GM12878 (cell line): ENCODE data around the gene COQ10B. TPM values are rescaled to one million over a fixed set of nuclear protein-coding genes. Genes with fewer than 3 reads are reported as not detected.

ENCODE experiments used
- ATAC-seq: fragments of 200-7000 bp; cut with Tn5 transposase; 3 replicates; pipeline ENCODE4 v1.9.1; 2020; ENCODE audit warnings: mild to moderate bottlenecking, moderate library complexity
- BruUV-seq: library from RNA; stranded (reverse); fragments of 400-500 nt; replicated peaks from 2 replicates; lab custom pipeline; 2021; lab: Mats Ljungman, UMichigan
- CTCF ChIA-PET: fragments of 300-600 bp; sonication (Branson Sonifier 250); formaldehyde crosslinking; extraction: SDS; loops from one replicate; lab custom pipeline; 2021; ENCODE audit warnings: inconsistent platforms; lab: Yijun Ruan, JAX
- POLR2A ChIA-PET: fragments of 350-600 bp; formaldehyde crosslinking; extraction: SDS; loops from one replicate; lab custom pipeline; 2021; ENCODE audit warnings: inconsistent platforms; lab: Charles Lee
- RAD21 ChIA-PET: fragments of 300-600 bp; sonication (Branson Sonifier 250); formaldehyde crosslinking; loops from one replicate; lab custom pipeline; 2023; ENCODE audit warnings: antibody characterized with exemption; ENCODE audit not compliant: unreplicated experiment; lab: Charles Lee
- SMC1A ChIA-PET: fragments of 300-600 bp; sonication (Branson Sonifier 250); formaldehyde crosslinking; loops from one replicate; lab custom pipeline; 2023; ENCODE audit not compliant: unreplicated experiment, uncharacterized antibody; lab: Charles Lee
- DNase-seq: peaks from one replicate; pipeline ENCODE4 v3.0.0-alpha.2; 2011; ENCODE audit warnings: low read depth, low spot score
- FAIRE-seq: peaks from 3 replicates; lab custom pipeline; 2011; peaks lifted over from hg19 to GRCh38; lab: Jason Lieb, UNC
- H2AFZ ChIP-seq: 2 replicates; pipeline ENCODE4 v1.6.0; 2011; ENCODE audit warnings: low read depth, low read length, control low read depth; ENCODE audit not compliant: control insufficient read depth
- H3K27ac ChIP-seq: 2 replicates; pipeline ENCODE4 v1.5.1; 2011; ENCODE audit warnings: control low read depth; ENCODE audit not compliant: control insufficient read depth, insufficient read depth
- H3K27me3 ChIP-seq, 2 experiments: replicated peaks in 1 of 2; 2 replicates each; pipeline versions ENCODE4 v1.6.0 to v1.6.1; 2011; ENCODE audit warnings: low read length in 1 of 2; ENCODE audit not compliant: control insufficient read depth in 2 of 2, insufficient read depth in 2 of 2
- H3K36me3 ChIP-seq, 2 experiments: 2 replicates each; pipeline ENCODE4 v1.5.1; 2011; ENCODE audit warnings: low read length in 1 of 2; ENCODE audit not compliant: control insufficient read depth in 2 of 2, insufficient read depth in 2 of 2
- H3K4me1 ChIP-seq: 2 replicates; pipeline ENCODE4 v1.6.1; 2011; ENCODE audit warnings: mild to moderate bottlenecking, low read length, moderate library complexity, mixed read lengths; ENCODE audit not compliant: control insufficient read depth, insufficient read depth
- H3K4me2 ChIP-seq: 2 replicates; pipeline ENCODE4 v1.6.0; 2011; ENCODE audit warnings: control low read depth; ENCODE audit not compliant: control insufficient read depth, insufficient read depth
- H3K4me3 ChIP-seq: fragments of 200-600 bp; sonication (generic); 2 replicates; pipeline ENCODE4 v1.5.1; 2016
- H3K79me2 ChIP-seq: 2 replicates; pipeline ENCODE4 v1.6.0; 2011; ENCODE audit warnings: low read length; ENCODE audit not compliant: control insufficient read depth, insufficient read depth
- H3K9ac ChIP-seq: 2 replicates; pipeline ENCODE4 v1.8.0; 2011; ENCODE audit warnings: low read length, control low read depth, mixed read lengths; ENCODE audit not compliant: control insufficient read depth, insufficient read depth
- H3K9me3 ChIP-seq: replicated peaks from 3 replicates; pipeline ENCODE4 v1.5.1; 2011; ENCODE audit warnings: mild to moderate bottlenecking, low read length; ENCODE audit not compliant: control insufficient read depth, insufficient read depth
- H4K20me1 ChIP-seq: 2 replicates; pipeline ENCODE4 v1.6.0; 2011; ENCODE audit not compliant: control insufficient read depth, insufficient read depth
- BHLHE40 ChIP-seq, 2 experiments: fragments of 450-650 bp in 1 of 2; IDR thresholded peaks; 2 replicates each; pipeline ENCODE4 v1.6.1; 2011 to 2017; ENCODE audit warnings: low read depth in 2 of 2, borderline replicate concordance in 1 of 2, improper control_type of control experiment in 1 of 2, low read length in 1 of 2, mild to moderate bottlenecking in 1 of 2
- CEBPB ChIP-seq, 2 experiments: fragments of 150-350 bp in 1 of 2; IDR thresholded peaks; 2 replicates each; pipeline ENCODE4 v1.6.1; 2012 to 2014; ENCODE audit warnings: low read depth in 2 of 2, low read length in 2 of 2, borderline replicate concordance in 1 of 2, inconsistent platforms in 1 of 2
- CEBPZ ChIP-seq: fragments of 150-350 bp; IDR thresholded peaks from 2 replicates; pipeline ENCODE4 v1.6.1; 2016; ENCODE audit warnings: low read depth, low read length
- EGR1 ChIP-seq, 2 experiments: IDR thresholded peaks; 1 replicate in 1 of 2; 2 replicates in 1 of 2; pipeline ENCODE4 v1.6.1; 2011 to 2012; ENCODE audit warnings: low read depth in 2 of 2, low read length in 2 of 2, borderline replicate concordance in 1 of 2, mild to moderate bottlenecking in 1 of 2, moderate library complexity in 1 of 2
- EP300 ChIP-seq, 2 experiments: fragments of 150-350 bp in 1 of 2; IDR thresholded peaks; 2 replicates each; pipeline ENCODE4 v1.6.1; 2011 to 2012; ENCODE audit warnings: low read depth in 2 of 2, low read length in 2 of 2, borderline replicate concordance in 1 of 2, improper control_type of control experiment in 1 of 2, inconsistent platforms in 1 of 2; ENCODE audit not compliant: control insufficient read depth in 1 of 2
- FOXK2 ChIP-seq: fragments of 450-650 bp; IDR thresholded peaks from 2 replicates; pipeline ENCODE4 v1.6.1; 2017; ENCODE audit warnings: mild to moderate bottlenecking, moderate library complexity
- LARP7 ChIP-seq: fragments of 450-650 bp; IDR thresholded peaks from 2 replicates; pipeline ENCODE4 v1.6.1; 2017; ENCODE audit warnings: mild to moderate bottlenecking
- MTA3 ChIP-seq: IDR thresholded peaks from 2 replicates; pipeline ENCODE4 v1.6.1; 2012; ENCODE audit warnings: low read length, inconsistent platforms, borderline replicate concordance
- SMARCA5 ChIP-seq: fragments of 450-650 bp; IDR thresholded peaks from 2 replicates; pipeline ENCODE4 v1.6.1; 2017; ENCODE audit warnings: mild to moderate bottlenecking
- SUZ12 ChIP-seq: fragments of 200-600 bp; sonication (generic); IDR thresholded peaks from one replicate; pipeline ENCODE4 v1.6.1; 2018; ENCODE audit warnings: antibody characterized with exemption, mild to moderate bottlenecking; ENCODE audit not compliant: unreplicated experiment
- TAF1 ChIP-seq: IDR thresholded peaks from 2 replicates; pipeline ENCODE4 v1.6.1; 2011; ENCODE audit warnings: mild to moderate bottlenecking, low read depth, low read length, borderline replicate concordance
- TCF12 ChIP-seq: IDR thresholded peaks from 2 replicates; pipeline ENCODE4 v1.6.1; 2011; ENCODE audit warnings: low read depth, mild to moderate bottlenecking, low read length
- TCF7 ChIP-seq: IDR thresholded peaks from 2 replicates; pipeline ENCODE4 v1.6.1; 2014; ENCODE audit warnings: antibody characterized with exemption, borderline replicate concordance
- USF2 ChIP-seq: IDR thresholded peaks from 2 replicates; pipeline ENCODE4 v1.6.1; 2011; ENCODE audit warnings: low read depth, low read length, improper control_type of control experiment, borderline replicate concordance
- ZBTB4 ChIP-seq: fragments of 450-650 bp; formaldehyde crosslinking; IDR thresholded peaks from 2 replicates; pipeline ENCODE4 v1.4.0; 2022; ENCODE audit warnings: mild to moderate bottlenecking, moderate library complexity
- whole genome bisulfite sequencing: methylation state at CpG from one replicate; pipeline ENCODE4 v1.1.6; 2016; ENCODE audit warnings: low lambda C conversion rate; ENCODE audit not compliant: insufficient replicate concordance, insufficient coverage; ENCODE audit errors: missing lambda C conversion rate; 5-methylcytosine and 5-hydroxymethylcytosine counted together
- in situ Hi-C: fragments of 300-500 bp; cut with MboI; formaldehyde crosslinking; loops from 9 replicates; pipeline ENCODE4 v1.14.3; 2018; ENCODE audit warnings: mixed read lengths
- intact Hi-C: fragments of 100-400 bp; cut with micrococcal nuclease; formaldehyde crosslinking; loops from one replicate; pipeline ENCODE4 v1.14.2; 2022; ENCODE audit not compliant: unreplicated experiment
- polyA plus RNA-seq, 11 experiments: library from polyadenylated mRNA; depleted of rRNA in 4 of 11; unstranded in 6 of 11; stranded (reverse) in 5 of 11; fragments of >200 nt; fragmentation: Nextera tagmentation in 4 of 11; fragmentation: Illumina TruSeq in 1 of 11; extraction: Ambion mirVana in 4 of 11; extraction: Trizol in 1 of 11; gene quantifications; 1 replicate in 1 of 11; 2 replicates in 10 of 11; pipeline versions ENCODE4 v1.2.1 to v1.2.3, GENCODE V29; 2011 to 2016; ENCODE audit warnings: inconsistent platforms in 2 of 11, missing spikeins in 2 of 11, low read depth in 1 of 11
- total RNA-seq, 4 experiments: library from RNA; depleted of rRNA in 3 of 4; stranded (reverse); fragments of >200 nt in 3 of 4; fragmentation: Illumina TruSeq in 1 of 4; extraction: Trizol in 1 of 4; gene quantifications; 2 replicates each; pipeline versions ENCODE4 v1.2.1 to v1.2.3, GENCODE V29; 2013 to 2021

Gene COQ10B
- total and polyA plus RNA-seq, 10 of the 15 experiments (the other 5 are each of a cell fraction or from before 2014, with no cell fraction given), result 3.6 to 23.2 (median 13.2) TPM

- H2AFZ ChIP-seq, result no peak overlapping the region
- H3K4me3 ChIP-seq, result no peak overlapping the region
- H3K4me2 ChIP-seq, result no peak overlapping the region
- H3K9ac ChIP-seq, result no peak overlapping the region
- 88% methylated on average over 5 of the region's 5 CpGs for WGBS
- H3K4me1 ChIP-seq, result peaks cover 7% of the 10 kb centered on the region
- no peaks in the 10 kb centered on the region; the same call in 2 of the 3 replicates for H3K9me3 ChIP-seq
- intact Hi-C loops, result no loop called here
- ATAC-seq (no peak), DNase-seq (no peak), FAIRE-seq (no peak)
- ChIA-PET SMC1A (interaction anchor here (0.8 to 1.6 kb wide), 5 partner anchors 12 to 97 kb away, joined by 3 to 14 read pairs (median 4); no protein-coding TSS in a partner anchor), RAD21 (interaction anchor here (5.7 kb wide), 1 partner anchor 14 kb away, joined by 47 read pairs; the partner anchor contains the start of genes HSPD1 and HSPE1), CTCF (interaction anchor here (0.9 to 1.8 kb wide), 4 partner anchors 12 to 288 kb away, joined by 3 to 5 read pairs (median 3); partner anchors contain the start of genes HSPD1 and HSPE1), POLR2A (interaction anchor here (0.8 to 7.0 kb wide), 2 partner anchors 12 to 13 kb away, joined by 4 to 156 read pairs; partner anchors contain the start of genes HSPD1 and HSPE1)
- H3K27ac ChIP-seq, result no peak overlapping the region
- peaks cover 39% of the 10 kb centered on the region for H3K79me2 ChIP-seq
- H4K20me1 ChIP-seq, result no peaks in the 10 kb centered on the region
- in situ Hi-C loops, result no loop called here
- no peaks in the 10 kb centered on the region; a peak in 1 of 4 replicates for H3K36me3 ChIP-seq
- no peaks in the 10 kb centered on the region for H3K27me3 ChIP-seq
- BruUV-seq, result no TSS peak
- TF ChIP-seq LARP7 (no peak), MTA3 (no peak), BHLHE40 (IDR thresholded peaks at IDR 0.05; ENCODE audit: borderline replicate concordance in 1 of 2, low read depth in 2 of 2, low read length in 1 of 2) (no peak), EGR1 (IDR thresholded peaks at IDR 0.05; ENCODE audit: borderline replicate concordance in 1 of 2, low read depth in 2 of 2, low read length in 2 of 2) (no peak), TCF12 (no peak), CEBPB (IDR thresholded peaks at IDR 0.05; ENCODE audit: borderline replicate concordance in 1 of 2, low read depth in 2 of 2, low read length in 2 of 2) (no peak), FOXK2 (no peak), USF2 (no peak), ZBTB4 (CRISPR knock-in tag) (no peak), TAF1 (no peak), SUZ12 (no peak), SMARCA5 (no peak), EP300 (IDR thresholded peaks at IDR 0.05; ENCODE audit: borderline replicate concordance in 1 of 2, control insufficient read depth in 1 of 2, low read depth in 2 of 2, low read length in 2 of 2) (no peak), CEBPZ (no peak), TCF7 (no peak)
Measured at GRCh38 chr2:197513915-197514314, 60.6 kb downstream of the COQ10B start.
